Neural progenitor cell (in vitro differentiated cells): ENCODE results near the gene JMJD6.

Source experiments
- CTCF ChIP-seq: fragments of 200-600 bp; sonication (generic); IDR thresholded peaks from 2 replicates; pipeline ENCODE4 v1.5.1; 2017; ENCODE audit warnings: antibody characterized with exemption, mild to moderate bottlenecking
- EZH2 ChIP-seq: fragments of 200-600 bp; sonication (generic); IDR thresholded peaks from 2 replicates; pipeline ENCODE4 v1.6.1; 2017; ENCODE audit warnings: antibody characterized with exemption, mild to moderate bottlenecking, moderate library complexity

DNA sequence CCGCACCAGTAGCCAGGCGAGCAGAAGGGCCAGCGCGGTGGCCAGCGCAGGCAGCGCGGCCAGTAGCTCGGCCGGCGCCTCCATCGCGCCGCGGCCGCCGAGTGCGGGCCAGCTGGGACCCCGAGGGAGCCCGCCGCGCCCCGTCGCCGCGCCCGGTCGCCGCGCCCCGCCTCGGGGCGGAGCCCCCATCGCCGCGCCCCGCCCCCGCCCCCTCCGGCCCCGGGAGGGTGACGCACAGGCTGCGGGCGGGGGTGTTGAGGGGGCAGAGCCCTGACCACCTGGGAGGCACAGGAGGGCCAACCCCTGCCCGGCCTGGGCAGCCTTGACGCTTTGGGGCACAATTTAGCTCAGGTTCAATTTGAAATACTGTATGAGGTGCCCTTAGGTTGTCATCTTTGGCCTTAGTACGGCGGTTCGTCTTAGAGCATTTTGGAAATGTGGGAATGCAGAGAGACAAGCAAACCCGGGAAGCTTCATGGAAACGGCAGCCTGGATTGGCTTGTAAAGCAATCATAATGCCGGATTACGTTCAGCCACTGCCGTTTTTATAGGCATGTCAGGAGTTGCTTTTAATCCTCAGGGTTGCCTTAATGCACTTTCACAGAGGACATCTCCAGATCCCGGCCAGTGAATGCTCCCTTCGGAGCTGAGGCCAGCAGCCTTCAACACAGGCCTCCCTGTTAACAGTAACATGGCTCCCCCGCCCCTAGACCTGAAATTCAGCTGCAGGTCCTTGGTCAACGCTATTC lies 15.4 kb downstream of the JMJD6 start, which contains the start of gene MXRA7:
- TF ChIP-seq EZH2, result no peak
- TF ChIP-seq CTCF, result no peak
